HEK293 (cell line): ENCODE data around the gene ERCC1.

Experiments
- CTCF ChIA-PET: fragments of 350-600 bp; formaldehyde crosslinking; extraction: SDS; loops from one replicate; lab custom pipeline; 2021; ENCODE audit warnings: antibody characterized with exemption; lab: Yijun Ruan, JAX
- POLR2A ChIA-PET: fragments of 300-600 bp; formaldehyde crosslinking; extraction: SDS; loops from one replicate; lab custom pipeline; 2020; ENCODE audit warnings: antibody characterized with exemption, inconsistent platforms; lab: Yijun Ruan, JAX
- H3K27ac ChIP-seq: fragments of 200-500 bp; sonication (Bioruptor generic); 2 replicates; pipeline ENCODE4 v1.5.1; 2014; ENCODE audit warnings: low read depth, low read length, control low read depth, inconsistent platforms; ENCODE audit errors: extremely low read depth
- H3K36me3 ChIP-seq, 2 experiments: fragments of 200-500 bp in 1 of 2; sonication (Bioruptor generic) in 1 of 2; 1 replicate in 1 of 2; 2 replicates in 1 of 2; pipeline ENCODE4 v1.5.1; 2014 to 2017; ENCODE audit warnings: inconsistent platforms in 2 of 2, low read length in 2 of 2; ENCODE audit not compliant: control insufficient read depth in 2 of 2, insufficient read depth in 1 of 2
- H3K4me1 ChIP-seq: fragments of 200-500 bp; sonication (Bioruptor generic); 2 replicates; pipeline ENCODE4 v1.5.1; 2014; ENCODE audit warnings: mild to moderate bottlenecking, low read length, inconsistent platforms; ENCODE audit not compliant: control insufficient read depth, insufficient read depth
- H3K4me3 ChIP-seq: 2 replicates; pipeline ENCODE4 v1.5.1; 2011; ENCODE audit warnings: low read depth, mild to moderate bottlenecking, control low read depth, low read length, moderate library complexity
- H3K9me3 ChIP-seq: fragments of 200-500 bp; sonication (Bioruptor generic); 2 replicates; pipeline ENCODE4 v1.5.1; 2014; ENCODE audit warnings: low read depth, low read length, inconsistent platforms; ENCODE audit not compliant: control insufficient read depth, insufficient read depth
- HOXC10 ChIP-seq: sonication (generic); formaldehyde crosslinking; IDR thresholded peaks from 2 replicates; pipeline ENCODE4 v1.8.1; 2023; ENCODE audit warnings: mild to moderate bottlenecking, missing genetic modification reagents
- TRIM28 ChIP-seq: IDR thresholded peaks from 2 replicates; pipeline ENCODE4 v1.6.1; 2011; ENCODE audit warnings: low read length, control low read depth, borderline replicate concordance
- ZFP3 ChIP-seq: fragments of 450-650 bp; formaldehyde crosslinking; IDR thresholded peaks from 2 replicates; pipeline ENCODE4 v1.5.1; 2016; ENCODE audit warnings: low read depth, missing biosample characterization, missing genetic modification characterization
- ZIC2 ChIP-seq: fragments of 450-650 bp; formaldehyde crosslinking; IDR thresholded peaks from 2 replicates; pipeline ENCODE4 v1.5.1; 2016; ENCODE audit warnings: missing biosample characterization, missing genetic modification characterization
- ZNF132 ChIP-seq: fragments of 450-650 bp; formaldehyde crosslinking; IDR thresholded peaks from 2 replicates; pipeline ENCODE4 v1.5.1; 2017; ENCODE audit warnings: missing biosample characterization, missing genetic modification characterization, borderline replicate concordance
- ZNF140 ChIP-seq: fragments of 450-650 bp; formaldehyde crosslinking; IDR thresholded peaks from 2 replicates; pipeline ENCODE4 v1.5.1; 2016; ENCODE audit warnings: missing biosample characterization, missing genetic modification characterization
- ZNF184 ChIP-seq: fragments of 450-650 bp; IDR thresholded peaks from 2 replicates; pipeline ENCODE4 v1.5.1; 2018; ENCODE audit warnings: missing biosample characterization, mild to moderate bottlenecking, missing genetic modification characterization
- ZNF266 ChIP-seq: fragments of 450-650 bp; formaldehyde crosslinking; IDR thresholded peaks from 2 replicates; pipeline ENCODE4 v1.5.1; 2016; ENCODE audit warnings: missing biosample characterization, missing genetic modification characterization, low read depth
- ZNF335 ChIP-seq: fragments of 450-650 bp; formaldehyde crosslinking; conservative IDR thresholded peaks from 2 replicates; pipeline ENCODE4 v1.5.1; 2016; ENCODE audit warnings: missing biosample characterization, missing genetic modification characterization
- ZNF354C ChIP-seq: fragments of 450-650 bp; formaldehyde crosslinking; IDR thresholded peaks from 2 replicates; pipeline ENCODE4 v1.5.1; 2016; ENCODE audit warnings: missing biosample characterization, missing genetic modification characterization, low read depth, borderline replicate concordance
- ZNF521 ChIP-seq: fragments of 450-650 bp; formaldehyde crosslinking; IDR thresholded peaks from 2 replicates; pipeline ENCODE4 v1.5.1; 2017; ENCODE audit warnings: missing biosample characterization, mild to moderate bottlenecking, missing genetic modification characterization
- ZNF670 ChIP-seq: fragments of 450-650 bp; formaldehyde crosslinking; IDR thresholded peaks from 2 replicates; pipeline ENCODE4 v1.5.1; 2016; ENCODE audit warnings: missing biosample characterization, missing genetic modification characterization, low read depth
- ZNF677 ChIP-seq: fragments of 450-650 bp; IDR thresholded peaks from 2 replicates; pipeline ENCODE4 v1.5.0; 2018; ENCODE audit warnings: missing biosample characterization, mild to moderate bottlenecking, missing genetic modification characterization, moderate library complexity
- ZNF837 ChIP-seq: fragments of 450-650 bp; formaldehyde crosslinking; IDR thresholded peaks from 2 replicates; pipeline ENCODE4 v1.5.1; 2016; ENCODE audit warnings: missing biosample characterization, missing genetic modification characterization
- ZNF843 ChIP-seq: fragments of 450-650 bp; formaldehyde crosslinking; IDR thresholded peaks from 2 replicates; pipeline ENCODE4 v1.5.1; 2016; ENCODE audit warnings: missing biosample characterization, missing genetic modification characterization
- TF ChIP-seq, protein P1 (sequence below): fragments of 450-650 bp; formaldehyde crosslinking; IDR thresholded peaks from 2 replicates; pipeline ENCODE4 v1.5.1; 2017; ENCODE audit warnings: missing biosample characterization, missing genetic modification characterization
- TF ChIP-seq, protein P2 (sequence below): fragments of 450-650 bp; formaldehyde crosslinking; IDR thresholded peaks from 2 replicates; pipeline ENCODE4 v1.5.1; 2016; ENCODE audit warnings: missing biosample characterization, missing genetic modification characterization
- TF ChIP-seq, protein P3 (sequence below): fragments of 450-650 bp; formaldehyde crosslinking; conservative IDR thresholded peaks from 2 replicates; pipeline ENCODE4 v1.5.1; 2016; ENCODE audit warnings: low read depth, missing biosample characterization, missing genetic modification characterization
- TF ChIP-seq, protein P4 (sequence below): fragments of 450-650 bp; formaldehyde crosslinking; IDR thresholded peaks from 2 replicates; pipeline ENCODE4 v1.5.1; 2016; ENCODE audit warnings: missing biosample characterization, missing genetic modification characterization
- TF ChIP-seq, protein P5 (sequence below): fragments of 450-650 bp; formaldehyde crosslinking; IDR thresholded peaks from 2 replicates; pipeline ENCODE4 v1.5.1; 2016; ENCODE audit warnings: missing biosample characterization, missing genetic modification characterization

ERCC1 gene

DNA sequence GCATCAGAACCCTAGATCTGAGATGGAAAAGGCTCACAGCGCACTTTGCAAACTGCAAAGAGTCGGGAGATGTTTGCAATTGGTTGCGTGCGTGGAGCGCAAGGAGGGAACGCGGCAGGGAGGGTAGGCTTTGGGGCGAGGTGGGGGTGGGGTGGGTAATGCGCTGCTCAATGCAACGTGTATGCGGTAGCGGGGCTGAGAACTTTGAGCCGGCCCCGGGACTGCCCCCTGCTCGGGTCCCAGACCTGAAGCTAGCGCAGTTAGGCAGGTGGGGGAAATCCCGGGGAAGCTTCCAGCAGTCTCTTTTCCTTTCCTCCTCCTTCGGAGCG is 45.0 kb upstream of the ERCC1 start (continued):
- TF ChIP-seq, protein P1, sequence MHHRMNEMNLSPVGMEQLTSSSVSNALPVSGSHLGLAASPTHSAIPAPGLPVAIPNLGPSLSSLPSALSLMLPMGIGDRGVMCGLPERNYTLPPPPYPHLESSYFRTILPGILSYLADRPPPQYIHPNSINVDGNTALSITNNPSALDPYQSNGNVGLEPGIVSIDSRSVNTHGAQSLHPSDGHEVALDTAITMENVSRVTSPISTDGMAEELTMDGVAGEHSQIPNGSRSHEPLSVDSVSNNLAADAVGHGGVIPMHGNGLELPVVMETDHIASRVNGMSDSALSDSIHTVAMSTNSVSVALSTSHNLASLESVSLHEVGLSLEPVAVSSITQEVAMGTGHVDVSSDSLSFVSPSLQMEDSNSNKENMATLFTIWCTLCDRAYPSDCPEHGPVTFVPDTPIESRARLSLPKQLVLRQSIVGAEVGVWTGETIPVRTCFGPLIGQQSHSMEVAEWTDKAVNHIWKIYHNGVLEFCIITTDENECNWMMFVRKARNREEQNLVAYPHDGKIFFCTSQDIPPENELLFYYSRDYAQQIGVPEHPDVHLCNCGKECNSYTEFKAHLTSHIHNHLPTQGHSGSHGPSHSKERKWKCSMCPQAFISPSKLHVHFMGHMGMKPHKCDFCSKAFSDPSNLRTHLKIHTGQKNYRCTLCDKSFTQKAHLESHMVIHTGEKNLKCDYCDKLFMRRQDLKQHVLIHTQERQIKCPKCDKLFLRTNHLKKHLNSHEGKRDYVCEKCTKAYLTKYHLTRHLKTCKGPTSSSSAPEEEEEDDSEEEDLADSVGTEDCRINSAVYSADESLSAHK (tag by site-specific recombination): 0 out of 2 replicates have a peak, but pooled peaks have one; percentile 15
- no peak for TF ChIP-seq ZNF140
- TF ChIP-seq ZNF677 (tag by site-specific recombination): no peak
- TF ChIP-seq ZNF521 (tag by site-specific recombination): no peak
- no peak for TF ChIP-seq ZNF670 (tag by site-specific recombination)
- TF ChIP-seq ZFP3: no peak
- TF ChIP-seq ZNF837 (tag by site-specific recombination): no peak
- no peak for TF ChIP-seq ZNF354C (tag by site-specific recombination)

DNA sequence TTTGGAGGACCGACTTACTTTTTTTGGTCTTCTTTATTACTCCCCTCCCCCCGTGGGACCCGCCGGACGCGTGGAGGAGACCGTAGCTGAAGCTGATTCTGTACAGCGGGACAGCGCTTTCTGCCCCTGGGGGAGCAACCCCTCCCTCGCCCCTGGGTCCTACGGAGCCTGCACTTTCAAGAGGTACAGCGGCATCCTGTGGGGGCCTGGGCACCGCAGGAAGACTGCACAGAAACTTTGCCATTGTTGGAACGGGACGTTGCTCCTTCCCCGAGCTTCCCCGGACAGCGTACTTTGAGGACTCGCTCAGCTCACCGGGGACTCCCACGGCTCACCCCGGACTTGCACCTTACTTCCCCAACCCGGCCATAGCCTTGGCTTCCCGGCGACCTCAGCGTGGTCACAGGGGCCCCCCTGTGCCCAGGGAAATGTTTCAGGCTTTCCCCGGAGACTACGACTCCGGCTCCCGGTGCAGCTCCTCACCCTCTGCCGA is 44.5 kb upstream of the ERCC1 start:
- Histone ChIP-seq H3K9me3 (no peaks in the 10 kb centered on the region), H3K36me3 (no peaks in the 10 kb centered on the region), H3K4me1 (peaks cover 5% of the 10 kb centered on the region; the same call in 1 of the 2 replicates), H3K27ac (no peak overlapping the region), H3K4me3 (peak overlapping the region; percentile 65)
- ChIA-PET POLR2A (interaction anchor here (0.6 to 3.1 kb wide), 16 partner anchors 10 to 201 kb away, joined by 3 to 52 read pairs (median 4); no protein-coding TSS in a partner anchor), CTCF (interaction anchor here (0.5 to 7.6 kb wide), 12 partner anchors 10 to 174 kb away, joined by 3 to 86 read pairs (median 4); no protein-coding TSS in a partner anchor)
- TF ChIP-seq, protein P2, sequence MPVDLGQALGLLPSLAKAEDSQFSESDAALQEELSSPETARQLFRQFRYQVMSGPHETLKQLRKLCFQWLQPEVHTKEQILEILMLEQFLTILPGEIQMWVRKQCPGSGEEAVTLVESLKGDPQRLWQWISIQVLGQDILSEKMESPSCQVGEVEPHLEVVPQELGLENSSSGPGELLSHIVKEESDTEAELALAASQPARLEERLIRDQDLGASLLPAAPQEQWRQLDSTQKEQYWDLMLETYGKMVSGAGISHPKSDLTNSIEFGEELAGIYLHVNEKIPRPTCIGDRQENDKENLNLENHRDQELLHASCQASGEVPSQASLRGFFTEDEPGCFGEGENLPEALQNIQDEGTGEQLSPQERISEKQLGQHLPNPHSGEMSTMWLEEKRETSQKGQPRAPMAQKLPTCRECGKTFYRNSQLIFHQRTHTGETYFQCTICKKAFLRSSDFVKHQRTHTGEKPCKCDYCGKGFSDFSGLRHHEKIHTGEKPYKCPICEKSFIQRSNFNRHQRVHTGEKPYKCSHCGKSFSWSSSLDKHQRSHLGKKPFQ: no peak
- no peak for TF ChIP-seq ZNF132 (tag by site-specific recombination)
- TF ChIP-seq ZNF266 (tag by site-specific recombination): no peak
- TF ChIP-seq ZNF843 (tag by site-specific recombination): no peak
- peak; percentile 71 for TF ChIP-seq ZNF335
- TF ChIP-seq, protein P3, sequence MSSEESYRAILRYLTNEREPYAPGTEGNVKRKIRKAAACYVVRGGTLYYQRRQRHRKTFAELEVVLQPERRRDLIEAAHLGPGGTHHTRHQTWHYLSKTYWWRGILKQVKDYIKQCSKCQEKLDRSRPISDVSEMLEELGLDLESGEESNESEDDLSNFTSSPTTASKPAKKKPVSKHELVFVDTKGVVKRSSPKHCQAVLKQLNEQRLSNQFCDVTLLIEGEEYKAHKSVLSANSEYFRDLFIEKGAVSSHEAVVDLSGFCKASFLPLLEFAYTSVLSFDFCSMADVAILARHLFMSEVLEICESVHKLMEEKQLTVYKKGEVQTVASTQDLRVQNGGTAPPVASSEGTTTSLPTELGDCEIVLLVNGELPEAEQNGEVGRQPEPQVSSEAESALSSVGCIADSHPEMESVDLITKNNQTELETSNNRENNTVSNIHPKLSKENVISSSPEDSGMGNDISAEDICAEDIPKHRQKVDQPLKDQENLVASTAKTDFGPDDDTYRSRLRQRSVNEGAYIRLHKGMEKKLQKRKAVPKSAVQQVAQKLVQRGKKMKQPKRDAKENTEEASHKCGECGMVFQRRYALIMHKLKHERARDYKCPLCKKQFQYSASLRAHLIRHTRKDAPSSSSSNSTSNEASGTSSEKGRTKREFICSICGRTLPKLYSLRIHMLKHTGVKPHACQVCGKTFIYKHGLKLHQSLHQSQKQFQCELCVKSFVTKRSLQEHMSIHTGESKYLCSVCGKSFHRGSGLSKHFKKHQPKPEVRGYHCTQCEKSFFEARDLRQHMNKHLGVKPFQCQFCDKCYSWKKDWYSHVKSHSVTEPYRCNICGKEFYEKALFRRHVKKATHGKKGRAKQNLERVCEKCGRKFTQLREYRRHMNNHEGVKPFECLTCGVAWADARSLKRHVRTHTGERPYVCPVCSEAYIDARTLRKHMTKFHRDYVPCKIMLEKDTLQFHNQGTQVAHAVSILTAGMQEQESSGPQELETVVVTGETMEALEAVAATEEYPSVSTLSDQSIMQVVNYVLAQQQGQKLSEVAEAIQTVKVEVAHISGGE (tag by site-specific recombination): peak; percentile 45
- TF ChIP-seq, protein P4, sequence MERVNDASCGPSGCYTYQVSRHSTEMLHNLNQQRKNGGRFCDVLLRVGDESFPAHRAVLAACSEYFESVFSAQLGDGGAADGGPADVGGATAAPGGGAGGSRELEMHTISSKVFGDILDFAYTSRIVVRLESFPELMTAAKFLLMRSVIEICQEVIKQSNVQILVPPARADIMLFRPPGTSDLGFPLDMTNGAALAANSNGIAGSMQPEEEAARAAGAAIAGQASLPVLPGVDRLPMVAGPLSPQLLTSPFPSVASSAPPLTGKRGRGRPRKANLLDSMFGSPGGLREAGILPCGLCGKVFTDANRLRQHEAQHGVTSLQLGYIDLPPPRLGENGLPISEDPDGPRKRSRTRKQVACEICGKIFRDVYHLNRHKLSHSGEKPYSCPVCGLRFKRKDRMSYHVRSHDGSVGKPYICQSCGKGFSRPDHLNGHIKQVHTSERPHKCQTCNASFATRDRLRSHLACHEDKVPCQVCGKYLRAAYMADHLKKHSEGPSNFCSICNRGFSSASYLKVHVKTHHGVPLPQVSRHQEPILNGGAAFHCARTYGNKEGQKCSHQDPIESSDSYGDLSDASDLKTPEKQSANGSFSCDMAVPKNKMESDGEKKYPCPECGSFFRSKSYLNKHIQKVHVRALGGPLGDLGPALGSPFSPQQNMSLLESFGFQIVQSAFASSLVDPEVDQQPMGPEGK (tag by site-specific recombination): peak; percentile 67
- TF ChIP-seq TRIM28: no peak
- peak; percentile 11; the same call in 1 of the 2 replicates for TF ChIP-seq ZIC2 (tag by site-specific recombination)
- TF ChIP-seq HOXC10: no peak
- TF ChIP-seq, protein P5, sequence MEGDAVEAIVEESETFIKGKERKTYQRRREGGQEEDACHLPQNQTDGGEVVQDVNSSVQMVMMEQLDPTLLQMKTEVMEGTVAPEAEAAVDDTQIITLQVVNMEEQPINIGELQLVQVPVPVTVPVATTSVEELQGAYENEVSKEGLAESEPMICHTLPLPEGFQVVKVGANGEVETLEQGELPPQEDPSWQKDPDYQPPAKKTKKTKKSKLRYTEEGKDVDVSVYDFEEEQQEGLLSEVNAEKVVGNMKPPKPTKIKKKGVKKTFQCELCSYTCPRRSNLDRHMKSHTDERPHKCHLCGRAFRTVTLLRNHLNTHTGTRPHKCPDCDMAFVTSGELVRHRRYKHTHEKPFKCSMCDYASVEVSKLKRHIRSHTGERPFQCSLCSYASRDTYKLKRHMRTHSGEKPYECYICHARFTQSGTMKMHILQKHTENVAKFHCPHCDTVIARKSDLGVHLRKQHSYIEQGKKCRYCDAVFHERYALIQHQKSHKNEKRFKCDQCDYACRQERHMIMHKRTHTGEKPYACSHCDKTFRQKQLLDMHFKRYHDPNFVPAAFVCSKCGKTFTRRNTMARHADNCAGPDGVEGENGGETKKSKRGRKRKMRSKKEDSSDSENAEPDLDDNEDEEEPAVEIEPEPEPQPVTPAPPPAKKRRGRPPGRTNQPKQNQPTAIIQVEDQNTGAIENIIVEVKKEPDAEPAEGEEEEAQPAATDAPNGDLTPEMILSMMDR (tag by site-specific recombination): peak; percentile 62; the same call in 1 of the 2 replicates
- TF ChIP-seq ZNF184 (tag by site-specific recombination): 0 out of 2 replicates have a peak, but pooled peaks have one; percentile 10
